ENCODE results near the gene KSR1.

KSR1 gene

DNA sequence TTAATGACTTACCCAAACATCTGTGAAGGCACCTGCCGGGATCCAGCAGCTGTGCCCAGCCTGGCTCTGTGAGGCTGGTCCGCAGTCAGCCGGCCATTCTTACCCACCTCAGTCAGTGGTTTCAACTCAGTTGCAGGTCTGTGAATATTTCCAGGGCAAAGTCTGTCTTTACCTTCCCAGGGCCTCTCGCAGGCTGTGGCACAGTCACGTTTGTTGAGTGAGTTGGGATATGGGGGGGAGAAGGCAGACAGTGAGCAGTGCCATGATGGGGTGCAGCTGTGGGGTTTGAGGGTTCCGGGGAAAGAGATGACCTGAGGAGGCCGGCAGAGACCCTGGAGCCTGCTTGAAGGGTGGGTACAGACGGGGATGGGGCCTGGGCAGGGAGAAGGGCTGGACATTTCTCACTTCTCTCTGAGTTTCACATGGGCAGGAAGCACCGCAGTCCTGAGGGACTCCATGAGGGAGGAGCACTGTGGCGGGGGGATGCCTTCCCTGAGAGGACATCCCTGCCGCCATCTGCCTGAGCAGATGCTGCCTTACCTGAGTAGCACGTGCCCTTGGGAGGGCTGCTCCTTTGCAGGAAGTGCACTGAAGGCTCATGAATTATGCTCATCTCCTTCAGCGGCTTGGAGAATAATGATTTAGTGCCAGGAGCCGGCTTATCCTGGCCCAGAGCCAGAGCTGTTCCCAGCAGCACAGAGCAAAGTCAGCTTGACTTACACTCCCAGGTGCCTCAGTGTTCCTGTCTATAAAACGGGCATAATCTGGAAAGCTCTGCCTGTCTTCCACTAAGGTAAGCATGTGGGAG is 48.1 kb downstream of the KSR1 start:
- no peak overlapping the region for H3K4me3 ChIP-seq (ENCODE audit: low read depth, low read length)
- DNase-seq (ENCODE audit: low read depth) = no peak

DNA sequence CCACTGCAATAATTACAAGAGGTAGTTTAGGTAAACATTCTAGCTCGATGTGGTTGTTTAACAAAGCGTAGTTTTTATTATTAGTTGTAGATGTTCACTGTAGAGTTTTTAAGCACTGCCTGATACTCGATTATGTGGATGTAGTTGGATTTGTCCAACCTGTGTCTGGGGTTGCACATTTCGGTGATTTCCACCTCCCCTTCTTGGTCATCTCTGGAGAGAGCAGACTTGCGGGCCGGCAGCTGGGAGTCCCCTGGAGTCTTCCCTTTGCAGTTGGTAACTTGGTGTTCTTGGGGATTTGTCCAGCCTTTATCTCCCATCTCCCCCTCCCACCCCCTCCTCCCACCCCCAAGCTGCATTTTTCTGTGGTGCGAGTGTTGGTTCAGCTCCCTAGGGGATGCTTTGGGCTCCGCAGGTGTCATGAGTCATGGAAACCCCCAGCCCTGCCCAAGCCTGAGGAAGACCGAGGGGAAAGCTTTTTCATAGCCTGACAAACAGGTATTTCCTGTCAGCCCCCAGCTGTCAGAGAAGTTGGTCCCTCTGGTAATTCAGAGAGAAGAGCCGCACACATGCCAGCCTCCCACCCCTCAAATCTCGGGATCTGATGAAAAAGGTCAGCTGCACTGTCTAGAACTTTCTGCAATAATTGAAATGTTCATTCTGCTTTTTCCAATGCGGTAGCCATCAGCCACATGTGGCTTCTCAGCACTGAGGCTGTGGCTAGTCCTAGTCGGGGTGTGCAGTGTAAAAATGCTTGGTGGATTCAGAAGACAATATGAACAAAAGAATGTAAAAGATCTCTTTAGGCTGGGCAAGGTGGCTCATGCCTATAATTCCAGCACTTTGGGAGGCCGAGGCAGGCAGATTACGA is 50.3 kb downstream of the KSR1 start:
- no peak overlapping the region for H3K4me3 ChIP-seq (ENCODE audit: low read depth, low read length)
- no peak for DNase-seq (ENCODE audit: low read depth)

DNA sequence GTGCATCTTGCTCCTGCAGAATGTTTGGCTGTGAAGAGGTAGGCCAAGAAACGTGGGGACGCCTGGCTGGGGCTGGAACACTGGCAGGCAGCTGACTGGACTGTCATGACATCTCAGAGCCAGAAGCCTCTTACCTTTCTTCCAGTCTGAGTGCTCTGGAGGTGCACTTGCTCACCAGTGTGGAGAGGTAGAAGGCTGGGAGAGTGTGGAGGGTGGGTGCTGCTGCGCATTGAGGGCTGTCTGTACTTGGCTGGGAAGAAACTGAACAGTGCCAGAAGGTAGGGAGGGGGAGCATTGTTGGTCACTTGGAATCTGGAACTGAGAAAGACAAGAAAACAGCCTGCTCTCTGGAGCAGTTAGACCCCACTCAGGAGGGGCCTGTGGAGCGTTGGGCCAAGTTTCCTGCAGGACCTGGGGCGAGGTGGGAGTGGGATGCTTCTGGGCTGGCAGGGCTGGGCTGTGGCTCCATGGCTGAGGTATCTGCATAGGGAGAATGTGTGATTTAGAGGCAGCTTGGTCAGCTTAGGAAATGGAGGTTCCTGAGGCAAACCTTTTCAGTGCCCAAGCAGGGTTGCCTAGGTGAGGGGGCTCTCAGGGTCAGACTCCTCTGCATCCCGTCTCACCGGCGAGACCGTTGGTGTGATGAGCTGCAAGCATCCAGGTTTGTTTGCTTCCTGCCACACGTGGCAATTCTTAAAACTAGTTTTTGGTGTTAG is 55.1 kb downstream of the KSR1 start:
- DNase-seq (ENCODE audit: low read depth) = no peak
- no peak overlapping the region for H3K4me3 ChIP-seq (ENCODE audit: low read depth, low read length)

DNA sequence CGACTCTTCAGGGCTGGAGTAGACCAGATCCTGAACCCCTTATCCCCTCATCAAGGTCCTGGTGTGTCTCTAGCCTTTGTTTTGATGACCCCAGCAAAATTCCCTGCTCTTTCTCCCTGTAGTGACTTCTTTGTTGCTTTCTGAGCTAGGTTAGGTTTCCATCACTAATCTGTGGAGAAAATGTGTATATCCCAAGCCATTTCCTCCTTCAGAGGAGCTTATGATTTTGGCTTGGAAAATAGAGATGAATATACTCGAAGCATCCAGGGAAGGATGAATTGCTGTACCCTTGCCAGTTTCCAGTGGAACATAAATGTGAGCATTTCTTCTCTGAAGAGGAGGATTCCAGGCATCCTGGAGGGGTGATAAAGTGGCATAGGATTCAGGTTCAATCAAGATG is 55.8 kb downstream of the KSR1 start:
- DNase-seq (ENCODE audit: low read depth) = no peak
- H3K4me3 ChIP-seq (ENCODE audit: low read depth, low read length) = no peak overlapping the region

DNA sequence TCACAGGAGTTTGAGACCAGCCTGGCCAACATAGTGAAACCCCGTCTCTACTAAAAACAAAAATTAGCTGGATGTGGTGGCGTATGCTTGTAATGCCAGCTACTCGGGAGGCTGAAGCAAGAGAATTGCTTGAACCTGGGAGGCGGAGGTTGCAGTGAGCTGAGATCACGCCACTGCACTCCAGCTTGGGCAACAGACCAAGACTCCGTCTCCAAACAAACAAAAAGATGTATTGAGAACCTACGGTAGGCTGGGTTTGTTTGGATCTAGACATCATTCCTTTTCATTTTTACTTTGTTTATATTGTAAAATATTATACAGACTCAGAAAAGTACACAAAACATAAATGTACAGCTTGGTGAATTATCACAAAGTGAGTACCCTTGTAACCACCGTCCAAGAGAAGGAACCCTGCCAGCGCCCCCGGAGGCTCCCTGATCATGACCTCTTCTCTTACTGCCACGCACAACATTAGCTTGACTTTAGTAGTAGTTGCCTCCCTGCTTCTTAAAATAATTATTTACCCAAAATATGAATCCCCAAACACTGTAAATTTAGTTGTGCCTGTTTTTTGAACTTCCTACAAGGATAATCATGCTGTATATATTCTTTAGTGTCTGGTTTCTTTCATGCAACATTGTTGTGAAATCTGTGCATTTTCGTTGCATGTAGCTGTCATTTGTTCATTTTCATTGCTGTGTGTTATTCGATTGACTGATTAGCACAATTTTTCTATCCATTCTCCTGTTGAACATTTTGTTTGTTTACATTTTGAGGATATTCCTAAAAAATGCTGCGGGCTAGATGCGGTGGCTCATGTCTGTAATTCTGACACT is 56.5 kb downstream of the KSR1 start:
- no peak for DNase-seq (ENCODE audit: low read depth)

DNA sequence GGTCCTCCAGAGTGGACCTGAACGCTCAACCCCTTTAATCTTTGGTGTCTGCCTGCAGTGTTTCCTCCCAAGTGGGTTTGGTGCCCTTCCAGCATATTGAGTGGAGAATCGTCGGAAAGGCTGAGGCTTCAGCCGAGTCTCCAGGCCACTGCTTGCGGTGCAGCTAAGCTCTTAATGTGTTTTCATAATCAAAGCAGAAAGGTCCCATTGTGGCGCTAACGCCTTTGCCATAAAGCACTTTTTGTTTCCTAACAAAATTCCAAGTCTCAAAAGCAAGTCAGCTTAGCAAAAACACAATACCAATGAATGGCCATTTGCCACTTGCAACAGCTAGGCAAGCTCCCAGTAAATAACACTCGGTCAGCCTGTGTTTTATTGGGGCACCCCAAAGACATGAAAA is 57.6 kb downstream of the KSR1 start:
- no peak overlapping the region for H3K4me3 ChIP-seq (ENCODE audit: low read depth, low read length)
- DNase-seq (ENCODE audit: low read depth) = no peak

More for the DNA sequence above, 56.5 kb downstream of the KSR1 start:
- no peak overlapping the region for H3K4me3 ChIP-seq (ENCODE audit: low read depth, low read length)

DNA sequence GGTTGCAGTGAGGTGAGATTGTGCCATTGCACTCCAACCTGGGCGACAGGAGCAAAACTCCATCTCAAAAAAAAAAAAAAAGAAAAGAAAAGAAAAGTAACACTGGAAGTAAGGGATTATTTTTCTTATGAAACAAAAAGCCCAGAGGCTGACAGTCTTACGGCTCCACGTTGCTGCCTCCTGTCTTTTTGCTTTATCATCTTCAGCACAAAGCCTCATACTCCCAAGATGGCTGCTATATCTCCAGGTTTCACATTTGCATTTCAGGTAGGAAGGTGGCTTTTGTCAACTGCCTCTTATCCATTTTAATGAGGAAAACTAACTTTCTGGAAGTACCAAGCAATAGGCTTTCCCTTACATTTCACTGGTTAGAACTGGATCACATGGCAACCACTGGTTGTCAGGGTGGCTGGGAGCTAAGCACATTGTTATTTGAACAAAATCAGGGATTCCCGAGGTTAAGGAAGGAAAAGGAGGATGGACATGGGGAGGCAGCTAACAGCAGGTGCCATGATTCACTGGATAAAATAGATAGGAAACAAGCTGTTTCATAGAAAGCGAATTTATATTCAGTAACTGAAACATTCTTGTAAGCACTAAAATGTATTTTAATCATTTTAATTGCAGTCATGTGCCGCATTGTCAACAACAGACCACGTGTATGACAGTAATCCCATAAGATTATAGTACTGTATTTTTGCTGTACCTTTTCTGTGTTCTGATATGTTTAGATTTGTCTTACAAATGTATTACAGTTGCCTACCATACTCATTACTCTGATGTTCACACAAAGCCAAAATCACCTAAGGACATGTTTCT is 58.6 kb downstream of the KSR1 start:
- no peak overlapping the region for H3K4me3 ChIP-seq (ENCODE audit: low read depth, low read length)
- no peak for DNase-seq (ENCODE audit: low read depth)

DNA sequence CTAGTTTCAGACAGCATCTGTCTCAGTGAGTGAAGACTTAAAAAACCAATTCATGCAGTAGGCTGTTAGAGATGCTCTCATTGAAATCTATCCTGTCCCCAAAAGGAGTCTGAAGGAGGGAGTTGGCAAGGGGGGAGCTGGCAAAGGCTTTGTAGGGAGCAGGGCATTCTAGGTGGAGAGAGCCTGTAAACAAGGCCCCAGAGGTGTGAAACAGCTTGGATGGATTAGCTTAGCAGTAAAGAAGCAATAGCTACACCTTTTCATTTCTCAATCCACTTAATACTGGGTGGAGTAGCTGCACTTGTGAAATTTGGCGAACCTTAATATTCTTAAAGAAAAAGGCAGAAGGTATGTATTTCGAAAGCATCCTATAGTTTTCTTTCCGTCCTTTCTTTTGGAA is 61.8 kb downstream of the KSR1 start:
- DNase-seq (ENCODE audit: low read depth) = no peak
- H3K4me3 ChIP-seq (ENCODE audit: low read depth, low read length) = no peak overlapping the region

DNA sequence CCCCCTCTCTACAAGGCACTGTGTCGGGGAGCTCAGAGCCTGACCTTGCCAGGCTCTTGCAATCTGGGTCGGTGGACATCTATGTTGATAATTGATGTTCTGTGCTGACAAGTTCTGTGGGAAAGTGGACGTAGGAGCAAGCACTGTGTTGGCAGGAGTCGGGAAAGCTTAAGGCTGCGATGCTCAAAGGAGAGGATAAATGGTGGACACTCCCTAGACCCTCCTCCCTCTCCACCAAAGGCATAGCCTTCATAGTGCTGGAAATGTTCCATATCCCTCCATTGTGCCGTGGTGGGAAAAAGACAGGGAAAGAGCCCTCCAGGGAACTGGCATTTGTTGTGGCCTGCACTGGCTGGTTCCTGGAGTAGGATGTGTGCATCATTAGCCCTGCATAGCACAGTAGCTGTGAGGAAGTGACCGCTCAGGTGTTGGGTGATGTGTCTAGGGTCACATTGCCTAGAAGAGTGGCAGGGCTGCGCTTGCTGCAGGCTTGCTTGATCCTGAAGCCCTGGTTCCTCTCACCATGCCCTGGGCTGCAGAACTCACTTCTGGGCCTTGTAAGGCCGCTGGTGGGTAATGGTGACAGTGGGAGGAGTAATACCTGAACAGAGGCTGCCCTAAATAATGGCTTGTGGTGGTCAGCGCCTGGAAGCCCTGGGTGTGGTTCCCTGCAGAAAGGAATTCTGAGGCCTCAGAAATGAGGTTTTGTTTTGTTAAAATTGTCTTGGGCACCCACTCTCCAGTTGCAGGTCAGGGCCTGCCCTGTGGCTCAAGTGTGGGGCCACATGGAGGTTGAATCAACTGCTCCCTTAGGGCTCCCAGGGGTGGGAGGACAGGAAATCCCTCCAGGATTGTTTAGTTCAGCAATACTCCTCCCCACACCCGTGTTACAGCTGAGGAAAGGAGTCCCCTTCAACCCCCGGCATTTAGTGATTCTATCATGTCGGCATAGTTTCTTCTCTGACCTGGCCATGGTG is 62.6 kb downstream of the KSR1 start:
- no peak for DNase-seq (ENCODE audit: low read depth)
- no peak overlapping the region for H3K4me3 ChIP-seq (ENCODE audit: low read depth, low read length)

DNA sequence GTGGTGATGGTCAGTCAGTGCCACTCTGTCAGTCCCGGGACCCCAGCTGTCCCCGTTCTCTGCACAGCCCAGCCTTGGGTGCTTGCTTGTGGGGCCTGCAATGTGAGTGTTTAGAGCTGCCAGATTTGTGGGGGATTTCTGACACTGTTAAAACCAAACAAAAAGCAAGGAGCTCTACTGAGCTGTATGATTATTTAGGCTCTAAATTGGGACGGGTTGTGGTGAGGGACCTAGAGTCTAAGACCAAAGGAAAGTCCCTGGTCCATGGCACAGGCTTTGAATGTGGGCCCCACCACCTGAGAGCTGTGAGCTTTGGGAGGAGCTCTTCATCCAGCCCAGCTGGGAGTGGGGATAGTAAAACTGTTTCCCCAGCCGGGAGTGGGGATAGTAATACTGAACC is 63.3 kb downstream of the KSR1 start:
- no peak for DNase-seq (ENCODE audit: low read depth)
- no peak overlapping the region for H3K4me3 ChIP-seq (ENCODE audit: low read depth, low read length)

DNA sequence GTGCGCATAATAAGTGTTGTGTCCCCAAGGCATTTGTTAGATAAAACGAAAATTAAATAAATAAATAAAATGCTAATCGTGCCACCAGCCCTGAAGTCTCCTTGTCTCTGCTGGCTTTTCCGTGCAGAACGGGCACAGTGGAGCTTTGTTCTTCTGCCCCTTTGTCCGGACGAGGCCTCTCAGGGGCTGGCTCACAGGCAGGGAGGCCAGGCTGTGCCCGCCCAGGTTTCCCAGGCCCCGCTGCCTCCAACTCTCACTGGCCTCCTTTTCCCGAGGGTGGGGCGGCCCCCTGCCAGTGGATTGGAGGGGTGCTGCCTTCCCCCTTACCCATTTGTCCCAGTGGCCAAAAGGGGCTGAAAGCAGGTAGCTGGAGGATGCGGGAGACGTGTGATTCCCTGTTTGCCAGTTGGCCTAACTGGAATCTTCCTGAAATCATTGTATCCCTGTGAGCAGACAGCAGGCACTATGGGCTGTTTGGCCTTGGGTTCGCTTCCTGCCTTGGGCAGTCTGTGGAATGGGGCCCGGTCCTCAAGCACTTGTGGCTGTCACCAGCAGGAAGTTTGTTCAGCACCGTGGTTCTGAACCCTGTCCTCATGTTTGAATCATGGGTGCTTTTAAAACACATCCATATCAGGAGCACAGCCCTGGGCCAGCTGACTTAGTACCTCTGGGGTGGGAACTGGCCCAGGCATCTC is 64.4 kb downstream of the KSR1 start:
- DNase-seq (ENCODE audit: low read depth) = no peak
- no peak overlapping the region for H3K4me3 ChIP-seq (ENCODE audit: low read depth, low read length)

DNA sequence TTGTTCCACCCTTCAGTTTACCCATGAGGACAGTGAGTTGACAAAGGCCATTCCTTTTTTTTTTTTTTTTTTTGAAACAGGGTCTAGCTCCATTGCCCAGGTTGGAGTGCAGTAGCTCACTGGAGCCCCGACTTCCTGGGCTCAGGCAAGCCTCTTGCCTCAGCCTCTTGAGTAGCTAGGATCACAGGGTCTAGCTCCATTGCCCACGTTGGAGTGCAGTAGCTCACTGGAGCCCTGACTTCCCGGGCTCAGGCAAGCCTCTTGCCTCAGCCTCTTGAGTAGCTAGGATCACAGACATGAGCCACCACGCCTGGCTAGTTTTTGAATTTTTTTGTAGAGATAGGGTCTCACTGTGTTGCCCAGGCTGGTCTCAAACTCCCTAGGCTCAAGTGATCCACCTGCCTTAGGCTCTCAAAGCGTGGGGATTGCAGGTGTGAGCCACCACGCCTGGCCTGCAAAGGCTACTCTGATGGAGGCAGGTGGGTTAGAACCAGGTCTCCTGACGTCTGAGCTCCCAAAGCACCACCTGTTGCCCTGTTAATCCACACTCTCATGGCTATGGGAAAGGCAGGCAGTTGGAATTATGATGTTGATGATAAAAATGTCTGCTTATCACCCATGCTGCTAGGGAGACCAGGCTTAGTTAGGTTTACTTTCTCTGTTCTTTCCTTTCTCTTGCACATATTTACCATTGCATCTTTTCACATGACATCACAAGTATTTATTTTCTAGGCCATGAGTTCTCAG is 65.2 kb downstream of the KSR1 start:
- H3K4me3 ChIP-seq (ENCODE audit: low read depth, low read length) = no peak overlapping the region
- DNase-seq (ENCODE audit: low read depth) = no peak

DNA sequence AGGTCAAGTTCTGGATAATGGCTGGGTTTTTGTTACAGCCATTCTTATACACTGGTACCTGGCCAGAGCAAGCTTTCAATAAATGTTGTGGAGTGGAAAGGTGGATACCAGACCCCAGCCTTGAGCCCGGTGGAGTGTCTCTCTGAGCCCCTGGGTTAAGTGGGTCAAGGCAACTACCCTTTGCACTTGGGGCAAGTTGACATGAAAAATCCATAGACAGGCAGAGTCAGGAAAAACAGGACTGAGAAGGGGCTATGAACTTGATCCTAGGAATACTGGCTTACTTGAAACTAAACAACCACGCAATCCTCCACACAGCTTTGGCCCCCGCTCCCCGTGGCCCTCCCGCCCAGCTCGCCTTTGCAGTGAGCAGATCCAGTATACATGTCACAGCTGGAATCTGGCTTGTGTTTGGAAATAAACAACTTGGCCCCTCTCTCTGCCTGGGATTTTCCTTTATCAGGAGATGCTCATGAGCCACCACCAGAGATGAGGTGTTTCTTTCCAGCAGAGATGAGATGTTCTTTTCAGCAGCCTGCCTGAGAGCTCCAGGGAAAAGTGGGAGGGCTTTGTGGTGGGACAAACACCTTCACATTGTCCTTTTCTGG is 65.9 kb downstream of the KSR1 start:
- no peak overlapping the region for H3K4me3 ChIP-seq (ENCODE audit: low read depth, low read length)
- DNase-seq (ENCODE audit: low read depth) = no peak

DNA sequence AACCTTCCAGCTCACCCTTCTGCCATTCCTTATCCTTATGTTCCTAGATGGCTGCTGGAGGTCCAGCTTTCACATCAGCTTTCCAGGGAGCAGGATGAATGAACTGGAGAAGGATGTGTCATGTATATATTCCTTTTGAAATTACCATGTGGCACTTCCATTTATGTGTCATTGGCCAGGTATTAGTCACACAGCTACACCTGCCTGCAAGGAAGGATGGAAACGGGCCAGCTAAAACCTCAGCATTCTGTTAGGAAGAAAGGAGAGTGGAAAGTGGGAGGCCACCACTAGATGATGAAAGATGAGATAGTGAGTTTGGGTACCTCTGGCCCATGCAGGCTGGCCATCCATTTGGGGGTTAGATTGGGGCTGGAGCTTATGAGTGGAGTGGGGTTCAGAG is 67.5 kb downstream of the KSR1 start:
- DNase-seq (ENCODE audit: low read depth) = no peak
- H3K4me3 ChIP-seq (ENCODE audit: low read depth, low read length) = no peak overlapping the region

DNA sequence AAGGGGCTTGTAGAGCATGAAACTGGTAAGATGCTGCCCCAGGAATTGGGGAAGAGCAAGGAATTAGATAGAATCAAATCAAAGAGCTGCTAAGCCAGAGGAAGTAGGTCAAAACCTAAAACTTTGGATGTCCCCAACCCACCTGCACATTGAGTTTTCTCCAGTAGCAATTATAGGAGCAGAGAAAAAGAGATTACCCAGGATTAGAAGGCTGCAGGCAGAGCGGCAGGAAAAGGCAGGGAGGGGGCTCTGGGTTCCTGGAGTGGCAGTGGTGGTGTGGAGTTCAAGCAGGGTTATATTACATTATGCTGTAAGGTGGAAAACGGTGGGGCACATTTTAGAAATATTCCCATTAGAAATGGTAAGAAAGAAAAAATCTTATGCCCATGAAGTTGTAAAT is 68.3 kb downstream of the KSR1 start:
- DNase-seq (ENCODE audit: low read depth) = no peak
- H3K4me3 ChIP-seq (ENCODE audit: low read depth, low read length) = no peak overlapping the region

DNA sequence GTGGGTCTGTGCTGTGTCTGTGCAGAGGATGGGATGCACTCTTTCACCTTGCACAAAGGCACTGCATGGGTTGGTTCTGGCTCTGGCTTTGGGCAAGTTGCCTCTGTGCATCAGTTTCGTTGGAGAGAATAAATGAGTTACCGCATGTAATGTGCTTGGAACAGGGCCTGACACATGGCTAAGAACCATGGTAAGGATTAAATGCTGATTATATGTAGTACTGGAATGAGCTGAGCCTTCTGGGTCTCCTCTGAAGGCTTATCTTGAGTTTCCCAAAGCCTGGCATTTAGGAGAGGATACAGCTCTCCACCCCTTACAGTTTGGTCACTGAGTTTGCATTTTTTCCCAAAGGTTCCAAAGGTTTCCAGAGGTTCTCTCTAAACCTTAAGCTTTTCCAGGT is 69.1 kb downstream of the KSR1 start:
- no peak for DNase-seq (ENCODE audit: low read depth)
- no peak overlapping the region for H3K4me3 ChIP-seq (ENCODE audit: low read depth, low read length)
